Measurements from ENCODE around the gene CREM.

- TF ChIP-seq, protein P1, sequence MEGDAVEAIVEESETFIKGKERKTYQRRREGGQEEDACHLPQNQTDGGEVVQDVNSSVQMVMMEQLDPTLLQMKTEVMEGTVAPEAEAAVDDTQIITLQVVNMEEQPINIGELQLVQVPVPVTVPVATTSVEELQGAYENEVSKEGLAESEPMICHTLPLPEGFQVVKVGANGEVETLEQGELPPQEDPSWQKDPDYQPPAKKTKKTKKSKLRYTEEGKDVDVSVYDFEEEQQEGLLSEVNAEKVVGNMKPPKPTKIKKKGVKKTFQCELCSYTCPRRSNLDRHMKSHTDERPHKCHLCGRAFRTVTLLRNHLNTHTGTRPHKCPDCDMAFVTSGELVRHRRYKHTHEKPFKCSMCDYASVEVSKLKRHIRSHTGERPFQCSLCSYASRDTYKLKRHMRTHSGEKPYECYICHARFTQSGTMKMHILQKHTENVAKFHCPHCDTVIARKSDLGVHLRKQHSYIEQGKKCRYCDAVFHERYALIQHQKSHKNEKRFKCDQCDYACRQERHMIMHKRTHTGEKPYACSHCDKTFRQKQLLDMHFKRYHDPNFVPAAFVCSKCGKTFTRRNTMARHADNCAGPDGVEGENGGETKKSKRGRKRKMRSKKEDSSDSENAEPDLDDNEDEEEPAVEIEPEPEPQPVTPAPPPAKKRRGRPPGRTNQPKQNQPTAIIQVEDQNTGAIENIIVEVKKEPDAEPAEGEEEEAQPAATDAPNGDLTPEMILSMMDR (IDR thresholded peaks at IDR 0.05 in 4 of 5, conservative IDR thresholded peaks at IDR 0.05 in 1 of 5) = no peak
- TF ChIP-seq POLR2A (IDR thresholded peaks at IDR 0.05) = no peak
Measured at GRCh38 chr10:35192645-35193249, 66.1 kb downstream of the CREM start.

All from gastrocnemius medialis (tissue), 4 donors.